Astrocyte (in vitro differentiated cells and primary cell): ENCODE results near the gene GPR15LG. TPM values are rescaled to one million over a fixed set of nuclear protein-coding genes. Genes with fewer than 3 reads are reported as not detected.

Experiments
- DNase-seq: peaks from one replicate; pipeline ENCODE4 v3.0.0-alpha.2; 2010; ENCODE audit warnings: low read depth
- FAIRE-seq: peaks from 2 replicates; lab custom pipeline; 2011; peaks lifted over from hg19 to GRCh38; lab: Jason Lieb, UNC
- H2AFZ ChIP-seq: 2 replicates; pipeline ENCODE4 v1.6.0; 2012; ENCODE audit warnings: low read depth, low read length, inconsistent platforms
- H3K27ac ChIP-seq: 2 replicates; pipeline ENCODE4 v1.5.1; 2011; ENCODE audit warnings: low read depth, low read length, inconsistent platforms
- H3K27me3 ChIP-seq: 2 replicates; pipeline ENCODE4 v1.6.0; 2011; ENCODE audit warnings: low read length, inconsistent platforms; ENCODE audit not compliant: insufficient read depth
- H3K36me3 ChIP-seq: 2 replicates; pipeline ENCODE4 v1.5.1; 2011; ENCODE audit warnings: low read length, inconsistent platforms; ENCODE audit not compliant: insufficient read depth
- H3K4me1 ChIP-seq: 2 replicates; pipeline ENCODE4 v1.5.1; 2011; ENCODE audit warnings: low read length, inconsistent platforms; ENCODE audit not compliant: insufficient read depth
- H3K4me2 ChIP-seq: 2 replicates; pipeline ENCODE4 v1.6.0; 2012; ENCODE audit warnings: low read length, inconsistent platforms
- H3K4me3 ChIP-seq: 2 replicates; pipeline ENCODE4 v1.5.1; 2011; ENCODE audit warnings: low read depth, mild to moderate bottlenecking, low read length, inconsistent platforms; ENCODE audit not compliant: insufficient read depth
- H3K79me2 ChIP-seq: 2 replicates; pipeline ENCODE4 v1.6.0; 2012; ENCODE audit warnings: mild to moderate bottlenecking, low read length, inconsistent platforms; ENCODE audit not compliant: insufficient read depth
- H3K9ac ChIP-seq: 2 replicates; pipeline ENCODE4 v1.6.0; 2012; ENCODE audit warnings: mild to moderate bottlenecking, low read length, inconsistent platforms
- H3K9me3 ChIP-seq: 2 replicates; pipeline ENCODE4 v1.5.1; 2012; ENCODE audit warnings: low read depth, mild to moderate bottlenecking, low read length, inconsistent platforms; ENCODE audit not compliant: insufficient read depth
- H4K20me1 ChIP-seq: 2 replicates; pipeline ENCODE4 v1.6.0; 2012; ENCODE audit warnings: low read length, inconsistent platforms; ENCODE audit not compliant: insufficient read depth
- H3K27ac Mint-ChIP-seq: one replicate; pipeline ENCODE4 v1.8.0; 2021; ENCODE audit warnings: mild to moderate bottlenecking, mixed read lengths; ENCODE audit not compliant: unreplicated experiment
- H3K27me3 Mint-ChIP-seq: one replicate; pipeline ENCODE4 v1.8.0; 2021; ENCODE audit warnings: low read depth, mixed read lengths; ENCODE audit not compliant: unreplicated experiment
- H3K36me3 Mint-ChIP-seq: one replicate; pipeline ENCODE4 v1.8.0; 2021; ENCODE audit warnings: low read depth, mixed read lengths; ENCODE audit not compliant: unreplicated experiment
- H3K4me1 Mint-ChIP-seq: one replicate; pipeline ENCODE4 v1.8.0; 2021; ENCODE audit warnings: low read depth, mixed read lengths; ENCODE audit not compliant: unreplicated experiment
- H3K4me3 Mint-ChIP-seq: one replicate; pipeline ENCODE4 v1.8.0; 2021; ENCODE audit warnings: mild to moderate bottlenecking, moderate library complexity, mixed read lengths; ENCODE audit not compliant: unreplicated experiment
- H3K9me3 Mint-ChIP-seq: one replicate; pipeline ENCODE4 v1.8.0; 2021; ENCODE audit warnings: mild to moderate bottlenecking, mixed read lengths; ENCODE audit not compliant: unreplicated experiment
- CTCF ChIP-seq: IDR thresholded peaks from 2 replicates; pipeline ENCODE4 v1.5.1; 2011; ENCODE audit warnings: low read depth, mild to moderate bottlenecking, inconsistent platforms, low read length, moderate library complexity; ENCODE audit not compliant: insufficient read depth
- EZH2 ChIP-seq: IDR thresholded peaks from 2 replicates; pipeline ENCODE4 v1.6.1; 2012; ENCODE audit warnings: mild to moderate bottlenecking, low read length, inconsistent platforms; ENCODE audit not compliant: insufficient read depth
- total RNA-seq: library from RNA; stranded (reverse); gene quantifications from 2 replicates; pipeline ENCODE4 v1.2.1, GENCODE V29; 2021

GPR15LG gene
- total RNA-seq, 1 donor from 2014 or later, result not detected

DNA sequence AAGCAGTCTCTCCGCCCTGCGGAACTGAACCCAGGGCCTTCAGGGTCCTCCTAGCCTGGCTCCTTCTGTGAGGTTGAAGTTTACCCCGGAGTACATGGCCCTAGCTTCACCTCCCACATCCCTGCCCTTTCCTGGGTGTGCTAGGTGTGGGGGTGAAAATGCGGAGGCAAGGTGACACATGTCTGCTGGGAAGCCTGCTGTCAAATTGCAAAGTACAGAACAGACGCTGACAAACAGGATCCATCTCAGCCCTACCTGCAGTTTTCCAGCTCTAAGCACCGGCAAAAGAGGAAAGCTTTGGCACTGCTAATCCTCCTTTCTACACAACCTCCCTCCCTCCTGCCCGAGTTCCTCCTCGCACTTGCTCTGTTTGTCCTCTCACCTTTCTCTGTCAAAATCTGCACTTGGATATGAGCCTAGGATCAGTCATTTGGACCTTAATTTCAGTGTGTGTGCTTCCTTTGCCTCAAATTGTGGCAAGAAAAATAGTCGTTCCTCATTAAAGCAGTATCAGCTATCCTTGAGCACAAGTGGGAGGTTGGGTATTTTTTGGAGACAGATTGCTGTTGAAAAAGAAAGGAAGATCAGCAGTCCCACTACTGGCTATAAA, 14.4 kb upstream of the GPR15LG start:
- Histone ChIP-seq H3K4me2 (no peak overlapping the region), H3K9ac (no peak overlapping the region), H2AFZ (no peak overlapping the region), H3K36me3 (no peaks in the 10 kb centered on the region), H3K27me3 (no peaks in the 10 kb centered on the region), H3K9me3 (no peaks in the 10 kb centered on the region), H3K4me3 (no peak overlapping the region), H3K27ac (no peak overlapping the region), H3K4me1 (no peaks in the 10 kb centered on the region), H3K79me2 (no peaks in the 10 kb centered on the region), H4K20me1 (no peaks in the 10 kb centered on the region)
- Mint-ChIP-seq H3K4me1 (no peaks in the 10 kb centered on the region), H3K27me3 (peaks cover 2% of the 10 kb centered on the region), H3K27ac (no peak overlapping the region), H3K4me3 (no peak overlapping the region), H3K9me3 (no peaks in the 10 kb centered on the region), H3K36me3 (peaks cover 1% of the 10 kb centered on the region)
- TF ChIP-seq CTCF (no peak), EZH2 (no peak)
- FAIRE-seq, result no peak
- no peak for DNase-seq

DNA sequence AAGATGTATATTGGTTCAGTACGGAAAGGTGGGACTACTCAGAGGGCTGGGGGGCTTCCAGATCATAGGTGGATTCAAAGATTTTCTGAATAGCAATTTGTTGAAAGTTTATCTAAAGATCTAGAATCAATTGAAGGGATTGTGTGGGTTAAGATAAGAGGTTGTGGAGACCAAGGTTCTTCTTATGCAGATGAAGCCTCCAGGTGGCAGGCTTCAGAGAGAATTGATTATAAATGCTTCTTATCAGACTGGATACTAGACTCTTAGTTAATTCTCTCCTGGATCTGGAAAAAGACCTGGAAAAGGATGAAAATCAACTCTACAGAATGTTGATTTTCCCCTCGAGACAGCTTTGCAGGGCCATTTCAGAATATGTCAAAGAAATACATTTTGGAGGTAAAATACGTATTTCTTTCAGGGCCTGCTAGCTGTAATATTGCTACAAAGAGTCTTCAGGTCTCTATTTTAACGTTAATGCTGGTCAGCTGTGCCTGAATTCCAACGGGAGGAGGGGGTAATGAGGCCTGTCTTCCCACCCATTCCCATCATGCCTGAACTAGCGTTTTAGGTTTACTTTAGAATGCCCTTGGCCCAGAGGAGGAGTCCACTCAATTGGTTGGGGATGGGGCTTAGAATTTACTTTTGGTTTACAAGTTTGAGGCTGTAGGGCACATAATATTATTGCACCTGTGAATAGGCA, 12.8 kb upstream of the GPR15LG start:
- FAIRE-seq (no peak), DNase-seq (no peak)
- Histone ChIP-seq H3K79me2 (no peaks in the 10 kb centered on the region), H3K4me2 (no peak overlapping the region), H3K36me3 (no peaks in the 10 kb centered on the region), H3K27ac (no peak overlapping the region), H3K4me1 (no peaks in the 10 kb centered on the region), H3K27me3 (no peaks in the 10 kb centered on the region), H3K4me3 (no peak overlapping the region), H4K20me1 (no peaks in the 10 kb centered on the region), H3K9me3 (no peaks in the 10 kb centered on the region), H2AFZ (no peak overlapping the region), H3K9ac (no peak overlapping the region)
- no peak for TF ChIP-seq CTCF
- no peak for TF ChIP-seq EZH2
- peaks cover 4% of the 10 kb centered on the region for H3K9me3 Mint-ChIP-seq
- no peaks in the 10 kb centered on the region for H3K4me1 Mint-ChIP-seq
- no peak overlapping the region for H3K4me3 Mint-ChIP-seq
- H3K27ac Mint-ChIP-seq, result no peak overlapping the region
- peaks cover 12% of the 10 kb centered on the region for H3K27me3 Mint-ChIP-seq
- no peaks in the 10 kb centered on the region for H3K36me3 Mint-ChIP-seq

DNA sequence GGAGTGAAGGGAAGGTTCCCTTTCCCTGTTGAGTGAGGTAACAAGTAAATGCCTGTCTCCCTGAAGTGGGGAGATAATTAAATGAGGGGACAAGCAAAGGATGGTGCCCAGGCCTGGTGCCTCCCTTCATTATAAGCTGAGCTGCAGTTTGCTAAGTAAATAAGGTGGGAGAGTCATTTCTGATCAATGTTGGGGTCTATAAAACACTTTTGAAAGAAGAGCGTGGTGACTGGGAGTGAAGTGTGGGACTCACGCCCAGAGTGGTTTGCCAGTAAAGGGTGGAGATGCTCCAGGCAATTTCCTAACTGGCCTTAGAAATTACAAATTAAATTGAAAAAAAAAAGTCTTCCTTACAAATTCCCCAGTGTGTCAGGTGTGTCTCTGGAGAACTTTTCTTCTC, 9.6 kb upstream of the GPR15LG start:
- Mint-ChIP-seq H3K9me3 (peaks cover 12% of the 10 kb centered on the region), H3K27ac (no peak overlapping the region), H3K27me3 (peaks cover 12% of the 10 kb centered on the region), H3K36me3 (no peaks in the 10 kb centered on the region), H3K4me3 (no peak overlapping the region), H3K4me1 (no peaks in the 10 kb centered on the region)
- DNase-seq (no peak), FAIRE-seq (no peak)
- no peaks in the 10 kb centered on the region for H3K27me3 ChIP-seq
- no peaks in the 10 kb centered on the region for H3K79me2 ChIP-seq
- no peaks in the 10 kb centered on the region for H3K9me3 ChIP-seq
- H3K27ac ChIP-seq, result no peak overlapping the region
- H3K36me3 ChIP-seq, result no peaks in the 10 kb centered on the region
- H3K4me1 ChIP-seq, result no peaks in the 10 kb centered on the region
- H4K20me1 ChIP-seq, result no peaks in the 10 kb centered on the region
- no peak overlapping the region for H3K4me3 ChIP-seq
- no peak overlapping the region for H3K9ac ChIP-seq
- H2AFZ ChIP-seq, result no peak overlapping the region
- H3K4me2 ChIP-seq, result no peak overlapping the region
- TF ChIP-seq CTCF, result no peak
- TF ChIP-seq EZH2, result no peak
